GM23248 (cell line): ENCODE data around the gene HEPN1.

Experiments
- EZH2 ChIP-seq: fragments of 200-600 bp; sonication (generic); IDR thresholded peaks from 2 replicates; pipeline ENCODE4 v1.6.1; 2018; ENCODE audit warnings: antibody characterized with exemption, mild to moderate bottlenecking; ENCODE audit not compliant: insufficient read depth, poor library complexity, severe bottlenecking
- EZH2phosphoT487 ChIP-seq: fragments of 200-600 bp; sonication (generic); IDR thresholded peaks from 2 replicates; pipeline ENCODE4 v1.6.1; 2018; ENCODE audit warnings: antibody characterized with exemption, moderate library complexity, mild to moderate bottlenecking, low read depth; ENCODE audit not compliant: insufficient read depth

DNA sequence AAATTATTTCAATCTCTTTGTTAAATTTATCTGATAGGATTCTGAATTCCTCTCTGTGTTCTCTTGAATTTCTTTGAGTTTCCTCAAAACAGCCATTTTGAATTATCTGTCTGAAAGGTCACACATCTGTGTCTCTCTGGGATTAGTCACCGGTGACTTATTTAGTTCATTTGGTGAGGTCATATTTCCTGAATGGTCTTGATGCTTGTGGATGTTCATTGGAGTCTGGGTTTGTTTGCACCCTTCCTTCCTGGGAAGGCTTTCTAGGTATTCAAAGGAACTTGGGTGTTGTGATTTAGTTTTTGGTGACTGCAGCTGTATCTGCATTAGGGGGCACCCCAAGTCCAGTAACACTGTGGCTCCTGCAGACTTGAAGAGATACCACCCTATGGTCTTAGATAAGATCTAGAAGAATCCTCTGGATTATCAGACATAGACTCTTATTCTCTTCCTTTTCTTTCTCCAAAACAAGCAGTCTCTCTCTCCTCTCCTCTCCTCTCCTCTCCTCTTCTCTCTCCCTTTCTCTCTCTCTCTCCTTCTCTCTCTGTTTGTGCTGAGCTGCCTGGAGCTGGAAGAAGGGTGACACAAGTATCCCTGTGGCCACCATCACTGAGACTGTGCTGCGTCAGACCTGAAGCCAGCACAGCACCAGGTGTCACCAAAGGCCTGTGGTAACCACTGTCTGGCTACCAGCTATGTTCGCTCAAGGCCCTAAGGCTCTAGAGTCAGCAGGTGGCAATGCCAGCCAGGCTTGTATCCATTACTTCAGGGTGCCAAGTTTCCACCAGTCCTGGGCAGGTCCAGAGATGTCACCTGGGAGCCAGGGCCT is 3.3 kb upstream of the HEPN1 start:
- no peak for TF ChIP-seq EZH2
- TF ChIP-seq EZH2phosphoT487: no peak
